ENCODE results near the gene ITGB1.
"Not testable (repeated sequence)": the region's sequence is repeated elsewhere in the genome, so short reads cannot be mapped to it uniquely, and the experiment has no call there.

ITGB1 gene

DNA sequence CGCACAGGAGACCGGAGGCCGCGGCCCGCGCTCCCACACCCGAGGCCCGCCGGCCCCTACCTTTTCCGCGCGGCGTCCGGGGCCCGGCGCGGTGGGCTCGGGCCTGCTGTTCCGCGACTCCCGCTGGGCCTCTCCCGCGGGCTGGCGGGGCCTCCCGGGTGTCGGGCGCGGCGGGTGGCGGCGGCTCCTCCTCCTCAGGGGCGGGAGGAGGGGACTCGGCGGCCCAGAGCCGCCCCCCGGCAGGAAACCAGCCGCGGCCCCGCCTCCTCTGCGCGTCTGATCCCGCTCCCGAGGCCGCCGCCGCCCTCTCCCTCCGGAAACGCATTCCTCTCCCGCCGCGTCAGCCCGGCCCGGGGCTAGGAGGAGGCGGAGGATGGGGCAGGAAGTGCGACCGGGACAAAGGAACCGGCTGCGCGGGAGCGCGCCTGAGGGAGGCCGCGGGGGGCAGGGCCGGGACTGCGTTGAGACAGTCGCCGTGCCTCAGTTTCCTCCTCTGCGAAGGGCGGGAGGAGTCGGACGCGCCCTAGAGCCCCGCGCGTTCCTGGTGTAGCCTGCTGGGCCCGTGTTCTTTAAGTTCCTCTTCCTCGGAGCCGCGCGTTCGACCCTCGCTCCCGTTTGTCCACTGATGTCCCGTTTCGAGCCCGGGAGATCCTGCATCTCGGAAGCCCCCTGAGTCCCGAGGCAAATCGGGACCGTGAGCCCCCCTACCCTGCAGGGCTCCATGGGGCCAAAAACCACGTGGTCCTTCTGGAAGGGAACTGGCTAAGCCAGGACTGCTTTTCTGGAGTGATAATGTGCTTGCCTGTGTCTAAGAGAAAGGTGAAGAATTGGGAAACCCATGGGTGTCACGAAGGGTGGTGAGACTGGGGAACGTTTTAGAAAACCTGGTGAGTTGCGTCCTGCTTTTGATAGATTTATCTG is at the start of gene ITGB1:
Gene ITGB1 (minus strand): TSS at position 146 of the 921 bp plus-strand sequence. CDS start 22,672 bp downstream, outside the sequence.
- peak; percentile 75 for DNase-seq (ENCODE audit: low read depth)

DNA sequence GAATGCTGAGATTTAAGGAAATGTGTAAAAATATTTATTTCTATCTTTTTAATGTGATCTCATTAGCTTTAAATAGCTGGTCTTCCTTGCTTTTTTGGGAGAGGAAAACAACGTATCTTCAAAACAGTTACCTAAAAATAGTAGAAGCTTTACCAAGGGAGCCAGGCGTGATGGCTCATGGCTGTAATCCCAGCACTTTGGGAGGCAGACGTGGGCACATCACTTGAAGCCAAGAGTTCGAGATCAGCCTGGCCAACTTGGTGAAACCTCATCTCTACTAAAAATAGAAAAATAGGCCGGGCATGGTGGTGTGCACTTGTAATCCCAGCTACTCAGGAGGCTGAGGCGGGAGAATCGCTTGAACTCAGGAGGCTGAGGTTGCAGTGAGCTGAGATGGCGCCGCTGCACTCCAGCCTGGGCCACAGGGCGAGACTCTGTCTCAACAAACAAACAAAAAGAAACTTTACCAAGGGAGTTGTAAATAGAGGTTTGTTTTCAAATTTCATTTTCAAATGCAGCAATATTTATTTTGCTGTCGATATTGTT is 48.4 kb upstream of the ITGB1 start:
- DNase-seq (ENCODE audit: low read depth) = no peak

DNA sequence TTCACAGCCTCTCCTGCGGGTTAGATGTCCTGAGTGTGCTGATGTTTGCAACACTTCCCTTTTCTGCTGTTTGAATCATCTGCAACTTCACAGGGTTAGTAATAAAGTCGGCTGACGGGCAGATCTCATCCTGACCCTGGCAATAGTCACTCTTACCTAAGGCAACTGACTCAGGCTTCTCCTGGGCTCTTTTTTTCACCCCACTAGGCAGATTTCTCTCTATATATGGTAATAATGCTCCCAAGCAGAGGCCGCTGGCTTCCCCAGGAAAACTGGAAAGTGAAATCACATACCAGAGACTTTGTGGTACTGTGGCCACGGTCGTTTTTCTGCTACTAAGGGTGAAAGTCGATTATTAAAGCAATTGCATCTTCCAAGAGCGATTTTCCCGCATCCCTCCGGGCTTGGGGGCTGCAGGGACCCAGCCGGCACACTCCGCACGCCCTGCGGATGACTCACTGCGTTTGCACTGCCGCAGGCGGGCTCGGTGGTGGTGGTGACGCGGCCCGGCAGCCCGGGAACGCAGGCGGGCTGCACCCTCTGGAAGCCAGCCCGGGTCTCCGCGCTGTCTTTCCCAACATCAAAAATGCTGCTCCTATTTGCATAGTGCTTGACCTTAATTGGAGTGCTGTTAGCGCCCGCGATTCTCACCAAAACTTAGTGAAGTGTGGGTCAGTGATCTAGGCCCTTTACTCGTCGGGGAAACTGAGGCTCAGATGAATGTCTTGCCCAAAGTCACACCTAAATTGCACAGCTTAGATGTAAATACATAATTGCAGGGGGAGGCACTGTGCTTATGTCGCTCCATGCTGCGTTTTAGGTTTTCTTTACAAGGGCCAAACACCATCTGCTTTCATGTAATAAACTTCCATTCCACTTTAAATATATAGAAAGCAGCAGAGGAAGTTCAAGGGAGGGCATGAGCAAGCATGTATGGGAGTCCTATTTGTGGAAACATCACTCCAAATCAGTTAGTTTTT is 47.6 kb upstream of the ITGB1 start:
- peak; percentile 25 for DNase-seq (ENCODE audit: low read depth)

DNA sequence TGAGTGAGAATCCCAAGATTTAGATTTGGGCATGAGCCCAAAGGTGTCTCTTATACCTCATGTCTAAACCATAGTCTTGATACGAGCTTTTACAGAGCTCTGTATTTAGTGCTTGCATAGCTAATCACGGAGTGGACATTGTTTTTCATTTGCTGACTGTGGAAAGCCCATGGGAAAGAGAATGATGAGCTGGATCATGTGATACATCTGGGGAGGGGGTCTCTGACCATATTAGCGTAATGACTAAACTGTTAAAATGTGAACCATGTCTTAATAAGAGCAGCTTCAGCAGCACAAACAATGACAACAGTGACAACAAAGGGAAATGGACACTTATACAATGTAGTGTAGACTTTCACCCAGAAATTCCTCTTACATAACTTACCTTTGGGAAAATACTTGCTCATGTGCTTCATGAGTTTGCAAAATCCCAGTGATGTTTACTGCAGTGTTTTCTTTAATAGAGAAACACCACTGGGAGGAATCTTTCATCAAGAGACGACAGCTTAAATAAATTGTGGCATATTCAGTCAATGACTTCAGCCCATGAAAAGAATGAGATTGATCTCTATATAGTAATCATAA is 44.0 kb upstream of the ITGB1 start:
- no peak for DNase-seq (ENCODE audit: low read depth)

DNA sequence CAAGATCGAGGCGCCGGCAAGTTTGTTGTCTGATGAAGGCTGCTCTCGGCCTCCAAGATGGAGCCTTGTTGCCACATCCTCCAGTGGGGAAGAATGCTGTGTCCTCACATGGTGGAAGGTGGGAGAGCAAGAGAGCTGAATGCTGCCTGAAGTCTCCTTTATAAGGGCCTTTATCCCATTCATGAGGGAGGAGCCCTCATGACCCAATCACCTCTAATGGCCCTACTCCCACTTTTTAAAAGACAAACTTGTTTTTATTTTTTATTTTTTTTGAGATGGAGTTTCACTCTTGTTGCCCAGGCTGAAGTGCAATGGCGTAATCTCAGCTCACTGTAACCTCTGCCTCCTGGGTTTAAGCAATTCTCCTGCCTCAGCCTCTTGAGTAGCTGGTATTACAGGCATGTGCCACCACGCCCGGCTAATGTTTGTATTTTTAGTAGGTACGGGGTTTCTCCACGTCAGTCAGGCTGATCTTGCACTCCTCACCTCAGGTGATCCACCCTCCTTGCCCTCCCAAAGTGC is 40.1 kb upstream of the ITGB1 start:
- DNase-seq (ENCODE audit: low read depth) = not testable (repeated sequence)

DNA sequence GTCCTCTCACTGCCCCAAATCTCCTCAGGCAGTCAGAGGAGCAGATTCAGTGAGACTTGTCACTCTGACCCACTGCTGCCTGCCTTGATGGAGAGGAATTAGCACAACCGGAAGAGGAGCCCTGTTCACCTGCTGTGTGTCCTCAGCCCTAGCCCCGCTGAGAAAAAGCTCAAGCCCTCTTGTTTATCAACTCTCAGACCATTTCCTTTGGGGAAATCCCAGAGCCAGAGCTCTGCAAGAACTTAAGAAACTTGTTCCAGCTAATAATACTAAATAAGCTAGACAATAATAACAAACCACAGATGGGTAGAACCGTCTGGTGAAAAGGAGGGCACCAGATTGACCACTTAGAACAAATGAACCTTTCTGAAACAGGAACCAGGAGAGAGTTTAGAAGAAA is 37.7 kb upstream of the ITGB1 start:
- DNase-seq (ENCODE audit: low read depth) = no peak

DNA sequence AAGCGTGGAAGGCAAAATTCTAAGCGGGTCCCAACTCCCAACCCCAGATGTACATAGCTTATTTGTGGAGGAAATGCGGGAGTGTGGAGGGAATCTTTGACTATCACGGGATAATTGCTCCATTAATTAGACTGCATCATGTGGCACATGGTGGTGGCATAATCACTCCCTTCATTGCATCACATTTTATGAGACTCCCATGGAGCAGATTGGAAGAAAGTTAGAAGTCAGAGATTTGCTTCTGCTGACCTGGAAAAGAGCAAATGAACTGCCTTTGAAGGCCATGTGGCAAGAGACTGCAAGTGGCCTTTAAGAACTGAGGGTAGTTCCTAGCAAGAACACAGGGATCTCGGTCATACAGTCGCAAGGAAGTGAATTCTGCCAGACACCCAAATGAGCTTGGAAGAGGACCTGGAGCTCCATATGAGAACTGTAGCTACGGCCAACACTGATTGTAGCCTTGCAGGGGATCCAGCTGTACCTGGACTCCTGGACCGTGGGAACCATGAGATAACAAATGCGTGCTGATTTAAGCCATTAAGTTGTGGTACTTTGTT is 37.1 kb upstream of the ITGB1 start:
- no peak for DNase-seq (ENCODE audit: low read depth)

DNA sequence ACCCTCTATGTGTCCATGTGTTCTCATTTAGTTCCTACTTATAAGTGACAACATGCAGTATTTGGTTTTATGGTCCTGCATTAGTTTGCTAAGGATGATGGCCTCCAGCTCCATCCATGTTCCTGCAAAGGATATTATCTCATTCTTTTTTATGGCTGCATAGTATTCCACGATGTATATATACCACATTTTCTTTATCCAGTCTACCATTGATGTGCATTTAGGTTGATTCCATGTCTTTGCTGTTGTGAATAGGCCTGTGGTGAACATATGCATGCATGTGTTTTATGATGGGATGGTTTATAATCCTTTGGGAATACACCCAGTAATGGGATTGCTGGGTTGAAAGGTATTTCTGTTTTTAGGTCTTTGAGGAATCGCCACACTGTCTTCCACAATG is 36.6 kb upstream of the ITGB1 start:
- DNase-seq (ENCODE audit: low read depth) = not testable (repeated sequence)

DNA sequence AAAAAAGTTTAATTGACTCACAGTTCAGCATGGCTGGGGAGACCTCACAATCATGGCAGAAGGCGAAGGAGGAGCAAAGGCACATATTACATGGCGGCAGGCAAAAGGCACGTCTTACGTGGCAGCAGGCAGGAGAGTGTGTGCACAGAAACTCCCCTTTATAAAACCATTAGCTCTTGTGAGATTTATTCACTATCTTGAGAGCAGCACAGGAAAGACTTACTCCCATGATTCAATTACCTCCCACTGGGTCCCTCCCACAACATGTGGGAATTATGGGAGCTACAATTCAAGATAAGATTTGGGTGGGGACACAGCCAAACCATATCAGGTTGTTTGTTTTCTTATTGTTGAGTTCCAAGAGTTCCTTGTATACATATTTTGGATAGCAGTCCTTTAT is 34.3 kb upstream of the ITGB1 start:
- not testable (repeated sequence) for DNase-seq (ENCODE audit: low read depth)

DNA sequence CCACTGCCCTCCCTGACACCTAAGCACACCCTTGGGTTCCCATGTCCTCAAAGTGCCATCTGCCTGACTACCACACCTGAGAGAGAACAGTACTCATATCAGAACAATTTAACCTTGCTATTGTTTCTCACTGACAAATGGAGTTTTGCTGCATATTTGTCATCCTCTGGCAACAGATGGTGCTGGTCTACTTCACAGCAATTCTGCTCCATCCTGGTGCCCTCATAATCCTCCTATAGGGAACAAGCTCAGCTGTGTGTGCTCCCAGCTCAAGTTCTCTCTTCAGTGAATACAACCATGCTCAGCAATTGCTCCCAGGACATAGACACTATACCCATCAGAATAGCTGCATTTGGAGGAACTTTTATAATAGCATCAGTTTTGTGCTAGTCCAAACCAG is 32.8 kb upstream of the ITGB1 start:
- DNase-seq (ENCODE audit: low read depth) = no peak

DNA sequence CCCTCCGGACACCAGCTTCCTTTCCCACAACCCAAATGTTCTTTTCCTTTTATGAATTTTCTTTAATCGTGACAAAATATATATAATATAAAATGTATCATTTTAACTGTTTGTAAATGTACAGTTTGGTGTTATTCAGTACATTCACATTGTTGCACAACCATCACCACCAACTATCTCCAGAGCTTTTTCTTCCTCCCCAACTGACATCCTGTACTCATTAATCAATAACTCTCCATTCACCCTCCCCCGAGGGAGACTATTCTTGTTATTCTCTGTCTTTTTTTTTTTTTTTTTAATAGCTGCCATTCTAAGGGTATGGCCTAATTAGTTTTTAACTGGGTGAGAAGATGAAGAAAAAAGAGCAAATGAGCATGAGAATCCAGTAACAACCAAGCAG is 30.6 kb upstream of the ITGB1 start:
- DNase-seq (ENCODE audit: low read depth) = no peak

DNA sequence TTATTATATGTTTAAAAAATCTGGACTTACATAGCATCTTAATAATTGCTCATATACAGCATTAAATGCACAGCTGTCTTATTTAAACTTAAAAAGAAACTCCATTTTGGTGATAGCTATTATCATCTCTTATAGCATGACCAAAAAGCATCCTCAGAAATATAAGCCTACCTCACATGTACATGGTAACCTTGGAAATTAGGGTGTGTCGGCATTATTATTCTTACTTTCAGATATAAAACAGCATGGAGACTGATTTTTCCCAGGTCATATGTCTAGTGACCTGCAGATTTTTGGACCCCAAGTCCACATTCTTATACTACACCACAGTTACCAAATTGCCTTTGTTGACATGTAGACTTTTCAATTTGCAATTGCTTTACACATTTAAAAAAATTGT is 29.1 kb upstream of the ITGB1 start:
- DNase-seq (ENCODE audit: low read depth) = no peak

DNA sequence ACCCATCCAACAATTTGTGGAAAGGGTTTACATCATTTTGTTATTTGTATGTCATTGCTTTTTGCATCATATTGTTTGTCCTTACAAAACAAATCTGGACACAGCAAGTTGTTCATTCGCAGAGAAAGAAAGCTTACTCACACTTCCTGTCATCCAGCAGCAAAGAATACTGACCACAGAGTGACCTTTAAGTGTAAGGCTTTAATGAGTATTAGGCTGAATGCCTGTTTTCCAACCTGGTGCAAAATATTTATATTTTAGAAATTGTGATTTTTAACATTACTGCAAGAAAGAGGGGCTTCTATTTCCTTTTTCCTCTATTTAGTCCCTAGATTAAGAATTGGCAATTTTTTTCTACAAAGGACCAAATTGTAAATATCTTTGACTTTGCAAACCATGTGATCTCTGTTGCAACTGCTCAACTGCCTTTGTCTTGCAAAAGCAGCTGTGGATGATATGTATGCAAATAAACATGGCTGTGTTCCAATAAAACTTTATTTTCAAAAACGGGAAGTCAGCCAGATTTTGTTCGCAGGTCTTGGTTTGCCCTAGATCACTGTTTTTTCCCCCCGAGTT is 27.8 kb upstream of the ITGB1 start:
- no peak for DNase-seq (ENCODE audit: low read depth)

DNA sequence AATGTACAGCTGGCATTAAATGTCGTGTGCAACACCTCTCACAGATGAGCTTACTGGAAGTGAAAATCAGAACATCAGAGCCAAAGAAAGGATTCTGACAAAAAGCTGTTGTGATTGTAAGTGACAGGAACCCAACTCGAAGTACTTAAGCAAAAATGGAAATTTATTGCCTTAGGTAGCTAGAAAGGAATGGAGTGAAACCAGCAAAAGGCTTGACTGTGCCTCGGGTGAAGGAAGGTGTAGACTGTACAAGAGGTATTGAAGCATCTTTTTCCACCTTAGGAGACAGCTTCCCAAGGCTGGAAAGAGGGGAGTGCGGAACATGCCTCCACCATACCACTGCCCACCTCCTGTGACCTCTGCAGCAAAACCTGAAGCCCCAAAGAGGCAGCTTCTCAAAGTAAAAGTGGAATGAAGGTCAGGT is 27.3 kb upstream of the ITGB1 start:
- no peak for DNase-seq (ENCODE audit: low read depth)

DNA sequence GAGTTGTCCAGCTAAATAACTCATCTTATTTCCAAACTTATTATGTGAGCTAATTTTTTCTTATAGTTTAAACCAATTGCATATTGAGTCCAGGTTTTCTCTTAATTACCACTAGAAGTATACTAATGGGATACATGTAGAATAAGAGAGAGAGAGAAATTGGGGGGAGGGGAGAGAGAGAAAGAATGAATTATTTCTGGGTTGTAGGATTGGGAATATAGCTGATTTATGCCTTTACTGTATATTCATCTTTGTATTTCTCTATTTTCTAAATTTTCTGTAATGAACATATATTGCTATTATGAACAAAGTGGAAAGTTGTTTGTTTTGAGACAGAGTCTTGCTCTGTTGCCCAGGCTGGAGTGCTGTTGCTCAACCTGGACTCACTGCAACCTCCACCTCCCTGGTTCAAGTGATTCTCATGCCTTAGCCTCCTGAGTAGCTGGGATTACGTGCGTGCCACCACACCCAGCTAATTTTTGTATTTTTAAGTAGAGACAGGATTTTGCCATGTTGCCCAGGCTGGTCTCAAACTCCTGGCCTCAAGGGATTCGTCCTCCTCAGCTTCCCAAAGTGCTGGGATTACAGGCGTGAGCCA is 26.1 kb upstream of the ITGB1 start:
- DNase-seq (ENCODE audit: low read depth) = no peak

DNA sequence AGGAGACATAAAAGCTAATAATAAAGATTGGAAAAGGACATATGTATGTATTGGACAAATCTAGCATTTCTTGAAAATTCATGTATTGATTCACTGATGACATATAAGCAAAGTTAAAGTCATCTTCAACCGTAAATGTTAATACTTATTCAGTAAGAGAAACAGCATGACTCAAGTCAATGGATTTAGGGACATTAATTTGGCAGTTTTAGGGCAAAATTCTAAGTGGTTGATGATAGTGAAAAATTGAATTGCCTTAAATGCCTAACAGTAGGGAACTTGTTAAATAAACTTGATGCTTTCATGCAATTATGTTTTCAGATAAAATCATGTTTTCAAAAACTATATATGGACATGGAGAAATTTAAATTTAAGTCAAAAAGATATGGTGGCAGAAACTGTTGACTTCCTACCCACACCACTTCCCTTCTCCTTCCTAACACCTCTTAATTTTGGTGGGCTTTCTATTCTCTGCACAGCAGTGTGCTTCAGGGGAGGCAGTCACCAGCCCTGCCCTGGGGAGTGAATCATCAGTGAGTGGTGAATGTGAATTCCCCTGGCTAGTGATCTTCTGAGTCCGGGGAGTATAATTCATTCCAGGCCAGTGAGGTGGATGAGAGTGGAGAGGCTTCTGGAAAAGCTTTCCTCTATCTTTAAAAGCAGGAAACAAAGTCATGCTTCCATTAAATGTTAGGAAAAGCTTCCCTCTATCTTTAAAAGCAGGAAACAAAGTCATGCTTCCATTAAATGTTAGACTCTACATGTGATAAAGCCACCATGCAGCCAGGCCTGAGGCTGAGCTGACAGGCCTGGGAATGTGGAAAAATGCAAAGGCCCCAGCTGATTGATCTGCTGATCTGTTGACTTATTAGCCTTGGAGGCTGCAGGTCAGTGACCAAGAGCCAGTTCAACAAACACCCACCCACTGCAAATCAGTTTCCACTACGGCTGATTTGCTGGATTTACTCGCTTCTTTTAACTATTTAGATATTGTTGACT is 25.2 kb upstream of the ITGB1 start:
- no peak for DNase-seq (ENCODE audit: low read depth)

DNA sequence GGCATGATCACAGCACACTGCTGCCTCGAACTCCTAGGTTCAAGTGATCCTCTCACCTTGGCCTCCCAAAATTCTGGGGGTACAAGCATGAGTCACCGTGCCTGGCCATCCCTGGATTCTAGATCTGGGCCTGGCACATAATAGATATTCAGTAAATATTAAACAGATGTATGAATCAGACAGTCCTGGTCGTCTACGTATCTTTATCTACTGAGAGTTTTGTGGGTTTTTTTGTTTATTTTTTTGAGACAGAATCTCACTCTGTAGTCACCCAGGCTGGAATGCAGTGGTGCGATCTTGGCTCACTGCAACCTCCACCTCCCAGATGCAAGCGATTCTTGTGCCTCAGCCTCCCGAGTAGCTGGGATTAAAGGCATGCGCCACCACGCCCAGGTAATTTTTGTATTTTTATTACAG is 24.3 kb upstream of the ITGB1 start:
- DNase-seq (ENCODE audit: low read depth) = no peak

DNA sequence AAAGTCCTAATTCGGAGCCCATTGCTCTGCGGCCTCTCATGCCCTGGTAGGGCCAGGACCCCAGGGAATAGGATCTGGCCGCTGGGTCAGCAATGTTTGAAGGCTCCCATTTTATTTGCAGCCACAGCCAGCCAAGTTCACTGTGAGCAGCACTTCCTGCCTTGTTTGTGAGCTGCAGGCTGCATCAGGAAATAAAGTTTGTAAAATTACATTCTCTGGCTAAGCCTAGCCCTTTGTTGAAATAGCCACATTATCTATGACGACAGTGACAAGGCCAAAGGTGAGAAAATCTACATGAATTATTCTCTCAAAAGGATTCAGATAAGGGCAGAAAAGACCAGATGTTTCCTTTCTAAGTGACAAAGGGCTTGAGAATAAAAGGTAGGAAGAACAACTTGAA is 23.7 kb upstream of the ITGB1 start:
- DNase-seq (ENCODE audit: low read depth) = no peak
